WTC11 (cell line): ENCODE measurements around the gene TOMM5. TPM values are rescaled to one million over a fixed set of nuclear protein-coding genes. Genes with fewer than 3 reads are reported as not detected.

Experiments
- ATAC-seq: fragments of 200-7000 bp; cut with Tn5 transposase; 2 replicates; pipeline ENCODE4 v1.10.0; 2021; ENCODE audit warnings: mild to moderate bottlenecking, moderate library complexity
- CTCF ChIA-PET: fragments of 300-600 bp; sonication (Branson Sonifier 250); formaldehyde crosslinking; loops from one replicate; lab custom pipeline; 2021; ENCODE audit warnings: antibody characterized with exemption; lab: Charles Lee
- POLR2A ChIA-PET: fragments of 350-600 bp; sonication (Branson Sonifier 250); formaldehyde crosslinking; loops from one replicate; lab custom pipeline; 2021; ENCODE audit warnings: antibody characterized with exemption; lab: Charles Lee
- DNase-seq: peaks from one replicate; pipeline ENCODE4 v3.0.0; 2021; ENCODE audit warnings: low spot score
- H3K27ac Mint-ChIP-seq: 2 replicates; pipeline ENCODE4 v1.8.0; 2021; ENCODE audit warnings: mixed read lengths
- H3K27me3 Mint-ChIP-seq: 2 replicates; pipeline ENCODE4 v1.8.0; 2021; ENCODE audit warnings: low read depth, mild to moderate bottlenecking, moderate library complexity, mixed read lengths
- H3K36me3 Mint-ChIP-seq: 2 replicates; pipeline ENCODE4 v1.8.0; 2021; ENCODE audit warnings: mixed read lengths
- H3K4me1 Mint-ChIP-seq: 2 replicates; pipeline ENCODE4 v1.8.0; 2022; ENCODE audit warnings: mixed read lengths
- H3K4me3 Mint-ChIP-seq: 2 replicates; pipeline ENCODE4 v1.8.0; 2021; ENCODE audit warnings: mild to moderate bottlenecking, moderate library complexity, mixed read lengths
- H3K9me3 Mint-ChIP-seq: 2 replicates; pipeline ENCODE4 v1.8.0; 2021; ENCODE audit warnings: mixed read lengths
- ATF2 ChIP-seq: sonication (generic); formaldehyde crosslinking; IDR thresholded peaks from 2 replicates; pipeline ENCODE4 v1.8.1; 2022; ENCODE audit warnings: low read depth, missing genetic modification reagents, borderline replicate concordance
- ATF3 ChIP-seq: sonication (generic); formaldehyde crosslinking; conservative IDR thresholded peaks from 2 replicates; pipeline ENCODE4 v1.8.1; 2022; ENCODE audit warnings: mild to moderate bottlenecking, missing genetic modification reagents
- E2F4 ChIP-seq: sonication (generic); formaldehyde crosslinking; IDR thresholded peaks from 2 replicates; pipeline ENCODE4 v1.8.1; 2022; ENCODE audit warnings: low read depth, mild to moderate bottlenecking, moderate library complexity, missing genetic modification reagents, borderline replicate concordance
- E2F5 ChIP-seq: sonication (generic); formaldehyde crosslinking; IDR thresholded peaks from 2 replicates; pipeline ENCODE4 v1.8.1; 2022; ENCODE audit warnings: mild to moderate bottlenecking, moderate library complexity, missing genetic modification reagents
- ERG ChIP-seq: fragments of 250-450 bp; sonication (Bioruptor Pico); IDR thresholded peaks from 2 replicates; pipeline ENCODE4 v1.8.0; 2021; ENCODE audit warnings: mild to moderate bottlenecking
- FOXP4 ChIP-seq: sonication (generic); formaldehyde crosslinking; IDR thresholded peaks from 2 replicates; pipeline ENCODE4 v1.8.0; 2022; ENCODE audit warnings: mild to moderate bottlenecking, missing genetic modification reagents
- HMGXB4 ChIP-seq: sonication (generic); formaldehyde crosslinking; IDR thresholded peaks from 2 replicates; pipeline ENCODE4 v1.8.1; 2023; ENCODE audit warnings: mild to moderate bottlenecking, moderate library complexity, missing genetic modification reagents
- IRF1 ChIP-seq: sonication (generic); formaldehyde crosslinking; IDR thresholded peaks from 2 replicates; pipeline ENCODE4 v1.8.0; 2023; ENCODE audit warnings: missing genetic modification reagents
- MAX ChIP-seq: sonication (generic); formaldehyde crosslinking; IDR thresholded peaks from 2 replicates; pipeline ENCODE4 v1.8.0; 2022; ENCODE audit warnings: mild to moderate bottlenecking, missing genetic modification reagents
- MLX ChIP-seq: sonication (generic); formaldehyde crosslinking; IDR thresholded peaks from 2 replicates; pipeline ENCODE4 v1.8.1; 2023; ENCODE audit warnings: mild to moderate bottlenecking, missing genetic modification reagents, moderate library complexity
- NR3C1 ChIP-seq: sonication (generic); formaldehyde crosslinking; conservative IDR thresholded peaks from 2 replicates; pipeline ENCODE4 v1.8.1; 2023; ENCODE audit warnings: low read depth, mild to moderate bottlenecking, missing genetic modification reagents
- SP1 ChIP-seq: sonication (generic); formaldehyde crosslinking; conservative IDR thresholded peaks from 2 replicates; pipeline ENCODE4 v1.8.1; 2022; ENCODE audit warnings: missing genetic modification reagents
- TEAD4 ChIP-seq: sonication (generic); formaldehyde crosslinking; IDR thresholded peaks from 2 replicates; pipeline ENCODE4 v1.8.0; 2022; ENCODE audit warnings: mild to moderate bottlenecking, missing genetic modification reagents
- ZNF138 ChIP-seq: sonication (generic); formaldehyde crosslinking; conservative IDR thresholded peaks from 2 replicates; pipeline ENCODE4 v1.8.1; 2022; ENCODE audit warnings: mild to moderate bottlenecking, moderate library complexity, missing genetic modification reagents
- ZNF263 ChIP-seq: sonication (generic); formaldehyde crosslinking; IDR thresholded peaks from 2 replicates; pipeline ENCODE4 v1.8.1; 2022; ENCODE audit warnings: low read depth, mild to moderate bottlenecking, moderate library complexity, missing genetic modification reagents
- ZNF317 ChIP-seq: sonication (generic); formaldehyde crosslinking; IDR thresholded peaks from 2 replicates; pipeline ENCODE4 v1.8.1; 2023; ENCODE audit warnings: low read depth, mild to moderate bottlenecking, moderate library complexity, missing genetic modification reagents, borderline replicate concordance
- total RNA-seq: library from RNA; stranded (reverse); gene quantifications from 3 replicates; pipeline ENCODE4 v1.2.3, GENCODE V29; 2021

Gene TOMM5
- total RNA-seq, 1 experiment from 2014 or later: 112 TPM

GRCh38 chr9:37625036-37625757 lies 32.8 kb upstream of the TOMM5 start (continued):
- TF ChIP-seq IRF1 (CRISPR knock-in tag): no peak
- no peak for TF ChIP-seq ERG (CRISPR knock-in tag)
- TF ChIP-seq E2F5 (CRISPR knock-in tag): no peak

- ChIA-PET POLR2A (no interaction called here), CTCF (interaction anchor here (0.9 to 4.2 kb wide), 2 partner anchors 18 to 44 kb away, joined by 3 to 16 read pairs; no protein-coding TSS in a partner anchor)
- no peak for DNase-seq
- H3K27me3 Mint-ChIP-seq: no peaks in the 10 kb centered on the region; the same call in 1 of the 2 replicates
- no peak overlapping the region for H3K4me3 Mint-ChIP-seq
- peak; percentile 63 for ATAC-seq
- no peaks in the 10 kb centered on the region for H3K9me3 Mint-ChIP-seq
- TF ChIP-seq MAX (CRISPR knock-in tag) (no peak), HMGXB4 (no peak), SP1 (no peak), ATF2 (CRISPR knock-in tag) (no peak), TEAD4 (CRISPR knock-in tag) (no peak), ATF3 (CRISPR knock-in tag) (no peak), E2F5 (CRISPR knock-in tag) (no peak), NR3C1 (CRISPR knock-in tag) (no peak), MLX (CRISPR knock-in tag) (no peak), E2F4 (no peak), ZNF138 (CRISPR knock-in tag) (no peak), ZNF263 (no peak), ZNF317 (CRISPR knock-in tag) (no peak), FOXP4 (CRISPR knock-in tag) (no peak)
- H3K27ac Mint-ChIP-seq: no peak overlapping the region
- H3K4me1 Mint-ChIP-seq: peaks cover 26% of the 10 kb centered on the region
- H3K36me3 Mint-ChIP-seq: no peaks in the 10 kb centered on the region
Measured at GRCh38 chr9:37624073-37624472, 31.7 kb upstream of the TOMM5 start.
